GM19023 (cell line): ENCODE data around the gene TBXT.
"Not testable (repeated sequence)": the region's sequence is repeated elsewhere in the genome, so short reads cannot be mapped to it uniquely, and the experiment has no call there.

Experiments used
- ATAC-seq: cut with Tn5 transposase; IDR thresholded peaks from one replicate; pipeline ENCODE4 v1.9.1; 2021; ENCODE audit warnings: mild to moderate bottlenecking, moderate library complexity; ENCODE audit not compliant: unreplicated experiment

Gene TBXT, protein sequence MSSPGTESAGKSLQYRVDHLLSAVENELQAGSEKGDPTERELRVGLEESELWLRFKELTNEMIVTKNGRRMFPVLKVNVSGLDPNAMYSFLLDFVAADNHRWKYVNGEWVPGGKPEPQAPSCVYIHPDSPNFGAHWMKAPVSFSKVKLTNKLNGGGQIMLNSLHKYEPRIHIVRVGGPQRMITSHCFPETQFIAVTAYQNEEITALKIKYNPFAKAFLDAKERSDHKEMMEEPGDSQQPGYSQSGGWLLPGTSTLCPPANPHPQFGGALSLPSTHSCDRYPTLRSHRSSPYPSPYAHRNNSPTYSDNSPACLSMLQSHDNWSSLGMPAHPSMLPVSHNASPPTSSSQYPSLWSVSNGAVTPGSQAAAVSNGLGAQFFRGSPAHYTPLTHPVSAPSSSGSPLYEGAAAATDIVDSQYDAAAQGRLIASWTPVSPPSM

DNA sequence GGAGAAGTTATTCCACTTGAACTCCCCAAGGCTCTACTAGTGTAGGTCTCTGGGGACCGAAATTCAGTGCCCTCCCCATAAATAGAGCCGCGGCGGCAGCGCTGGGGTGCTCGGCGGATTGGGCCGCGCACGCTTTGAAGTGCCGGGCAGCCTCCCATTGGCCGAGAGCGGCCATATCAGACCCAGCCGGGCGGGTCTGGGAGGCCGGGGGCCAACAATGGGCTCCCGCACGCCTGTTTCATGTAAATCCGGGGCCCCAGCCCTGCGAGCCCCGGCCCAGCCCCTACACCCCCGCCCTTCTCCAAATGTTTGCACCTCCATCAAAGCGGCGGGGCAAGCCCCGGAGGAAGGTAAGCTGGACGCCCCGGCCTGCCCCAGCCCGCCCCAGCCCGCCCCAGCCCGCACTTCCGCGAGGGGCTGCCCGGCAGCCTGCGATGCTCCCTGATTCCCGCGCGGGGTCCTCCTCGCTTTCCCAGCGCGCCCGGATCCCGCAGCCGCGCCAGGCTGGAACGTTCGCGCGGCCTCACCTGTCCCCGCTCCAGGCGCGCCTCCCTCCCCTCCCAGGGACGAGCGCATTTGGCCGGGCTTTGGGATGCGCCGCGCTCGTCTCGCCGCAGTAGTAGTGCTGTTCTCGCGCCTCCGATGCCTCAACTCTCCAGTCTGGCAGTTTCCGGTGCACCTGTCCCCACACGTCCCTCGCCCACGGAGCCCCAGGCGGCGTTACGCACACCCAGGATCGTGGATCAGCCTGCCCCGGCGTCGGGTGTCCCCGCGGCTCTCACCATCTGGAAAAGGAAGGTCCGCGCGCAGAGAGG, at the start of gene TBXT:
TBXT (minus strand) TSS at position 51 of the 815 bp plus-strand sequence. CDS start 260 bp downstream, outside the sequence.
- no peak for ATAC-seq

- ATAC-seq: no peak
Measured at GRCh38 chr6:166207284-166207561, 39.6 kb upstream of the TBXT start.

DNA sequence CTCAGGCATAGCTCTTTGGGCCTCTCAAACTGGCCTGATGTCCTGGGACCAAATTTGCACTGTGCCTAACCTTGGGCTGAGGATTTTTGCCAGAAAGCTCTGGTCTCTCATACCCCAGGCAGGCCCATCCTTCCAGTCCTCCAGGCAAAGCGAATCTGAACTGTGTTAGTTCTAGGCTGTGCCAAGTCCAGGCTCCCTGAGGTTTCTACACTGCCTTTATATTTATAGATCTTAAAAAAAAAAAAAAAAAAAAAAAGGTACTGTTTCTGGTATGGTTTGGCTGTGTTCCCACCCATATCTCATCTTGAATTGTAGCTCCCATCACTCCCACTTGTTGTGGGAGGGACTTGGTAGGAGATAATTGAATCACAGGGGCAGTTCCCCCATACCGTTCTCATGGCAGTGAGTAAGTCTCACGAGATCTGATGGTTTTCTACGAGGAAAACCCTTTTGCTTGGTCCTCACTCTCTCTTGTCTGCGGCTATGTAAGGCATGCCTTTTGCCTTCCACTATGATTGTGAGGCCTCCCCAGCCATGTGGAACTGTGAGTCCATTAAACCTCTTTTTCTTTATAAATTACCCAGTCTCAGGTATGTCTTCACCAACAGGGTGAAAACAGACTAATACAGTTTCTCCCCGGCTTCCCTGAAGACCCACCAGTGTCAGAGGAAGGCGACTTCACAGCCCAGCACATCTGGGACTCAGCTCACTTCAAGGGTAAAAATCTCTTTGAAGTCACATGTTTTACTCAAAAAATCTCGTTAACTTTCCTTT, 39.0 kb upstream of the TBXT start:
- no peak for ATAC-seq

GRCh38 chr6:166206066-166206465, 38.4 kb upstream of the TBXT start:
- no peak for ATAC-seq

GRCh38 chr6:166204852-166205650, 37.4 kb upstream of the TBXT start:
- ATAC-seq: no peak

DNA sequence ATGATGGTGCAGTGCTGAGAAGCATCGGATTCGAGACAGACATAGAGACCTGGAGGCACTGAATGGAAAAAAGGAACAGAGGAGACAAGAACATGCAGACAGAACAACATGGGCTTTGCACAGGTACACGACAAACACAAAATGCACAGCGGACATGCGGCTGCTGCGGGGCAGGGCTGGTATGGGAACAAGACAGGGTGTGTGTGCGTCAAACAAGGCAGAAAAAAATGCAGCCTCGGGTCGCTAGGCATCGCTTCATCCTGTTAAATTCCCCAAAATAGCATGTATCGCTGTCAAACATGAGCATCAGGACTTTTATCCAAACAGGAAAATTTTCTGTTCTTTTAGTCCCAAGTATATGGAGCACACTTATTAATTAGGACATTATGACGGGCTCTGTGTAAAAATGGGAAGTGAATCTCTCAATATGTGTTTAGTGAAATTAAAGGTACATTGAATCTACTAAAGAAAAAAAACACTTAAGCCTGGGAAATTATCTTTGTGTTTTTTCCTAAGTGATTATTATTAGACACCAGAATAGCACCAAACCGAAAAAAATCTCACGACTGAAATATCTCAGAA, 36.1 kb upstream of the TBXT start:
- ATAC-seq: no peak

GRCh38 chr6:166203003-166203640, 35.5 kb upstream of the TBXT start:
- no peak for ATAC-seq

- ATAC-seq: peak; percentile 71
Measured at GRCh38 chr6:166202321-166202733, 34.7 kb upstream of the TBXT start.

DNA sequence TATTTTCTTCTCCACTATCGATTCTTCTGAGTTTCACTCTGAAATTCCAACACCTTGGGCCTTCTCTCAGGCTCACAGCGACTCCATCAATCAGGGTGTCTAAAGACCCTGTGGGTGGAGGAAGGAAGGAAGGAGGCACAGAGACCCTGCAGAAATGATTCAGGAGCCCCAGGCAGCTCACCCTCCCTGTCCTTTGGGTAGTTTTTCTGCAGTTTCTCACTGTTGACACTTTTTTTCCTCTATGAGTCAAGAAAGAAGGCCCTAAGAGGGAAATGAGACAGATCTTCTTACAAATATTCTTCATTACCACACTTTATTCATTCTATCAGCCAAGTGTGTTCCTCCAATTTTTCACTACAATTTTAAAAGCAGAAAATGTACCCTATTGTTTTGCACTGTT, 34.2 kb upstream of the TBXT start:
- ATAC-seq: peak; percentile 19

GRCh38 chr6:166197361-166197760, 29.7 kb upstream of the TBXT start:
- no peak for ATAC-seq

DNA sequence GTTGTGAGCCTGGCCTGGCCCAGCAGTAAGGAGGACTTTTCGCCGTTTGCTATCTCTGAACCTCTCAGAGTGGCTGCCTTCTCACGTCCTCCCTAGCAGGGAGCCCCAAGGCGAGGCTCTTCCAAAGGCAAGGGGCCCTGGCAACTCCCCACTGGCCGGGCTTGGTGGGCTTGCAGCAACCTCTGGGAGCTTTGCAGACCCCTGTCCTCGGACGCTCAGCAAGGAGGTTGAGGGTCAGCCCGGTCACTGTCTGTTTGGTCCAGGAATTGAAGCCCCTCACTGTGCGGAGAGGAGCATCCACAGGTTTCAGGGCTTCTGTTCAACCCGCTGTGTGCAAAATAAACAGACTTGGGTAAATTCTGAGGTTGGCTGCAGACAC, 28.2 kb upstream of the TBXT start:
- ATAC-seq: no peak

- ATAC-seq: no peak
Measured at GRCh38 chr6:166194914-166195859, 27.5 kb upstream of the TBXT start.

- ATAC-seq: no peak
Measured at GRCh38 chr6:166192557-166192956, 24.9 kb upstream of the TBXT start.

GRCh38 chr6:166192136-166192535, 24.5 kb upstream of the TBXT start:
- ATAC-seq: no peak

GRCh38 chr6:166179704-166180103, 12.1 kb upstream of the TBXT start:
- ATAC-seq: no peak

DNA sequence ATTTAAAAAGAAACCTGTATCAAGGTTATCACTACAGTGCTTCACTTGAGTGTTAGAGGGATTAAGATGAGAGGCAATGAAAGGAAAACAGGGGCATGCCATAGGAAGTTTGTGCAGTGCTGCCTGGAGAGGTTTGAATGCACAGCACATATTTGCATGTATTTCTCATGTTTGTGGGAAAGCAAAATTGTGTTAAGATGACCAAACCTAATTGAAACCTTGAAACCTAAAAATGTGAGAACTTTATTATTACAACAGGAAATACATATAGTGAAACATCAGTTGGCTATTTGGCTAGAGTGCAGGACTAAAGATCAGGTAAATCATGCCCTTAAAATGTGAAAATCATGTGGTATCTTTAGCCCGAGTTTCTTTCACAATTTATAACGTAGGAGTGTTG, 8.5 kb upstream of the TBXT start:
- ATAC-seq: no peak

DNA sequence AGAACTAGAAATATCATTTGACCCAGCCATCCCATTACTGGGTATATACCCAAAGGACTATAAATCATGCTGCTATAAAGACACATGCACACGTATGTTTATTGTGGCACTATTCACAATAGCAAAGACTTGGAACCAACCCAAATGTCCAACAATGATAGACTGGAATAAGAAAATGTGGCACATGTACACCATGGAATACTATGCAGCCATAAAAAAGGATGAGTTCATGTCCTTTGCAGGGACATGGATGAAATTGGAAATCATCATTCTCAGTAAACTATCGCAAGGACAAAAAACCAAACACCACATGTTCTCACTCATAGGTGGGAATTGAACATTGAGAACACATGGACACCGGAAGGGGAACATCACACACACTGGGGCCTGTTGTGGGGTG, 7.4 kb upstream of the TBXT start:
- not testable (repeated sequence) for ATAC-seq

DNA sequence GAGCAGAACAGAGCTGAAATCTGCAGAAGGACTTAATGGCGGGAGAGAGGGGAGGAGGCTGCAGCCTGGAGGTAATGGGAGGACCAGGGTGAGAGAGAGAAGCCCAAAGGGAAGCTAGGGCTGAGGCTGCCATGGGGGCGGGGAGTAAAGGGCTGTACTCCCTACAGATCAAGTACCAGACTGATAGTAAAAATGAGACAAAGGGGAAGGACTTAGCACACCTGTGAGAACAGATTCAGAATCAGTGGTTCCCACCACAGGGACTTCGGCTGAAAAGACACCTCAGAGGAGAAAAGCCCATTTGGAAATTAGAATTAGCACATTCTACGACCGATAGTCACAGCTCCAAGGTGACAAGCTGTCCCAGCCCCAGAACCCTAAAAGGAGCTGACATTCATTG, 6.4 kb upstream of the TBXT start:
- ATAC-seq: no peak
